B cell (primary cell): Measurements from ENCODE around the gene GHRL. TPM values are rescaled to one million over a fixed set of nuclear protein-coding genes. Genes with fewer than 3 reads are reported as not detected.

Experiments
- ATAC-seq: fragments of 200-7000 bp; cut with Tn5 transposase; one replicate; pipeline ENCODE4 v1.10.0; 2021; ENCODE audit warnings: low read depth, mild to moderate bottlenecking, moderate number of reproducible peaks, moderate library complexity
- CTCF ChIA-PET: fragments of 350-600 bp; sonication (Branson Sonifier 250); formaldehyde crosslinking; loops from one replicate; lab custom pipeline; 2021; ENCODE audit warnings: antibody characterized with exemption, inconsistent platforms; lab: Charles Lee
- POLR2A ChIA-PET: fragments of 350-600 bp; sonication (Branson Sonifier 250); formaldehyde crosslinking; loops from one replicate; lab custom pipeline; 2021; ENCODE audit warnings: antibody characterized with exemption; lab: Charles Lee
- DNase-seq: peaks from one replicate; pipeline ENCODE4 v3.0.0; 2013
- H2AFZ ChIP-seq: 2 replicates; pipeline ENCODE4 v1.6.1; 2012; ENCODE audit warnings: mild to moderate bottlenecking, low read depth, low read length; ENCODE audit not compliant: insufficient read depth, poor library complexity, severe bottlenecking
- H3K27ac ChIP-seq, 2 donors: 1 replicate in 1 of 2; 2 replicates in 1 of 2; pipeline ENCODE4 v1.5.1; 2012 to 2013; ENCODE audit warnings: low read length in 2 of 2, mild to moderate bottlenecking in 2 of 2, moderate library complexity in 1 of 2
- H3K27me3 ChIP-seq, 4 experiments: fragments of 200-600 bp in 1 of 4; sonication (generic) in 1 of 4; replicated peaks in 1 of 4; 1 replicate in 2 of 4; 2 replicates in 2 of 4; pipeline versions ENCODE4 v1.6.1 to v1.7.0; 2013 to 2016; ENCODE audit warnings: low read length in 3 of 4, mild to moderate bottlenecking in 2 of 4, mixed read lengths in 1 of 4, moderate library complexity in 1 of 4; ENCODE audit not compliant: insufficient read depth in 4 of 4, control insufficient read depth in 3 of 4; ENCODE audit errors: control extremely low read depth in 1 of 4
- H3K36me3 ChIP-seq, 2 experiments: replicated peaks in 1 of 2; 1 replicate in 1 of 2; 2 replicates in 1 of 2; pipeline versions ENCODE4 v1.6.1 to v1.7.1; 2013; ENCODE audit warnings: low read length in 1 of 2; ENCODE audit not compliant: insufficient read depth in 2 of 2, control insufficient read depth in 1 of 2; ENCODE audit errors: control extremely low read depth in 1 of 2, extremely low read depth in 1 of 2
- H3K4me1 ChIP-seq, 2 donors: fragments of 200-600 bp in 1 of 2; sonication (generic) in 1 of 2; 1 replicate in 1 of 2; 2 replicates in 1 of 2; pipeline versions ENCODE4 v1.5.1 to v1.6.1; 2013 to 2017; ENCODE audit warnings: low read length in 2 of 2; ENCODE audit not compliant: control insufficient read depth in 2 of 2, insufficient read depth in 2 of 2
- H3K4me2 ChIP-seq: replicated peaks from 2 replicates; pipeline ENCODE3; 2012; ENCODE audit warnings: mild to moderate bottlenecking, low read depth, low read length; ENCODE audit not compliant: poor library complexity, severe bottlenecking
- H3K4me3 ChIP-seq, 5 experiments: fragments of 200-600 bp in 1 of 5; sonication (generic) in 1 of 5; 1 replicate in 3 of 5; 2 replicates in 2 of 5; pipeline versions ENCODE4 v1.5.1 to v1.7.0; 2011 to 2016; ENCODE audit warnings: low read length in 4 of 5, mild to moderate bottlenecking in 4 of 5, low read depth in 2 of 5, control low read depth in 1 of 5, moderate library complexity in 1 of 5; ENCODE audit not compliant: insufficient read depth in 1 of 5; ENCODE audit errors: control extremely low read depth in 1 of 5, extremely low read depth in 1 of 5
- H3K79me2 ChIP-seq: fragments of 200-600 bp; sonication (generic); one replicate; pipeline ENCODE4 v1.6.0; 2016; ENCODE audit warnings: low read length; ENCODE audit not compliant: control insufficient read depth, insufficient read depth
- H3K9ac ChIP-seq: fragments of 200-600 bp; sonication (generic); 2 replicates; pipeline ENCODE4 v1.6.1; 2017; ENCODE audit warnings: mild to moderate bottlenecking, low read length, moderate library complexity
- H3K9me3 ChIP-seq, 3 donors: one replicate each; pipeline versions ENCODE4 v1.6.1 to v1.7.1; 2013; ENCODE audit warnings: low read length in 2 of 3; ENCODE audit not compliant: control insufficient read depth in 2 of 3, insufficient read depth in 1 of 3; ENCODE audit errors: control extremely low read depth in 1 of 3
- H4K20me1 ChIP-seq: 2 replicates; pipeline ENCODE4 v1.6.0; 2012; ENCODE audit warnings: mild to moderate bottlenecking, low read length; ENCODE audit not compliant: insufficient read depth, control insufficient read depth, poor library complexity, severe bottlenecking
- H3K27ac Mint-ChIP-seq: one replicate; pipeline ENCODE4 v1.8.0; 2021; ENCODE audit warnings: mixed read lengths
- H3K27me3 Mint-ChIP-seq: one replicate; pipeline ENCODE4 v1.8.0; 2021; ENCODE audit warnings: mixed read lengths
- H3K4me1 Mint-ChIP-seq: one replicate; pipeline ENCODE4 v1.8.0; 2021; ENCODE audit warnings: mixed read lengths
- H3K4me3 Mint-ChIP-seq: one replicate; pipeline ENCODE4 v1.8.0; 2021; ENCODE audit warnings: mixed read lengths
- H3K9me3 Mint-ChIP-seq: one replicate; pipeline ENCODE4 v1.8.0; 2022; ENCODE audit warnings: mixed read lengths; ENCODE audit not compliant: insufficient read depth
- CTCF ChIP-seq: fragments of 200-600 bp; IDR thresholded peaks from one replicate; pipeline ENCODE4 v1.8.0; 2022; ENCODE audit warnings: antibody characterized with exemption, mild to moderate bottlenecking
- EZH2 ChIP-seq: IDR thresholded peaks from 2 replicates; pipeline ENCODE4 v1.6.1; 2012; ENCODE audit warnings: borderline replicate concordance, low read depth, mild to moderate bottlenecking, moderate library complexity, low read length; ENCODE audit not compliant: insufficient read depth, poor library complexity, severe bottlenecking
- WGBS: methylation state at CpG from one replicate; pipeline ENCODE4 v1.1.5; 2013; ENCODE audit warnings: missing lambda C conversion rate; ENCODE audit not compliant: insufficient coverage; 5-methylcytosine and 5-hydroxymethylcytosine counted together
- intact Hi-C: fragments of 100-400 bp; cut with micrococcal nuclease; formaldehyde crosslinking; loops from one replicate; pipeline ENCODE4 v1.10.0; 2022
- polyA plus RNA-seq: library from polyadenylated mRNA; depleted of rRNA; stranded (reverse); fragments of >200 nt; gene quantifications from 2 replicates; pipeline ENCODE4 v1.2.3, GENCODE V29; 2012
- total RNA-seq, 2 donors: library from RNA; stranded (reverse); fragments of 120-200 nt in 1 of 2; gene quantifications; 1 replicate in 1 of 2; 2 replicates in 1 of 2; pipeline versions ENCODE4 v1.2.3 to v1.2.4, GENCODE V29; 2013 to 2022

GHRL gene
- total and polyA plus RNA-seq, 2 donors (not counting 1 experiment from before 2014, with no cell fraction given) = 2.8 to 3.0 TPM

- CTCF ChIA-PET = no interaction called here
- H3K9me3 Mint-ChIP-seq = no peaks in the 10 kb centered on the region
Observed at GRCh38 chr3:10309736-10310135, 17.0 kb upstream of the GHRL start.

DNA sequence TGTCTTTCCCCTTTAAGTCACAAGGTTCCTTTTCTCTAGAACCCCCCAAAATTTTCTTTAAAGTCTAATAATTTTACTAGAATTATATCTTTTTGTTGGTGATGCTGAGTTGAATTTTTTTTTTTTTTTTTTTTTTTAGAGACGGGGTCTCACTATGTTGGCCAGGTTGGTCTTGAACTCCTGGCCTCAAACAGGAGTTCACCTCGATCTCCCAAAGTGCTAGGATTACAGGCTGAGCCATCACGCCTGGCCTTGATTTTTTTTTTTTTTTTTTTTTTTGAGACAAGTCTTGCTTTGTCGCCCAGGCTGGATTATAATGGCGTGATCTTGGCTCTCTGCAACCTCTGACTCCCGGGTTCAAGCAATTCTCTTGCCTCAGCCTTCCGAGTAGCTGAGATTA is 15.9 kb upstream of the GHRL start:
- H3K4me3 ChIP-seq = no peak overlapping the region
- TF ChIP-seq CTCF = no peak
- TF ChIP-seq EZH2 = no peak
- ChIA-PET POLR2A (no interaction called here), CTCF (no interaction called here)
- H3K79me2 ChIP-seq = no peaks in the 10 kb centered on the region
- no peak overlapping the region for H3K9ac ChIP-seq
- no peaks in the 10 kb centered on the region for H4K20me1 ChIP-seq
- no peaks in the 10 kb centered on the region for H3K27me3 Mint-ChIP-seq
- peaks cover 0 to 75% of the 10 kb centered on the region in 2 experiments for H3K36me3 ChIP-seq
- H3K9me3 Mint-ChIP-seq = no peaks in the 10 kb centered on the region
- H3K27me3 ChIP-seq = no peaks in the 10 kb centered on the region
- H3K4me1 Mint-ChIP-seq = no peaks in the 10 kb centered on the region
- no peak overlapping the region for H3K27ac ChIP-seq
- 100% methylated on average over 5 of the region's 7 CpGs for WGBS
- H3K4me2 ChIP-seq = no peak overlapping the region
- no peak for ATAC-seq
- no peaks in the 10 kb centered on the region for H3K9me3 ChIP-seq
- no peaks in the 10 kb centered on the region for H3K4me1 ChIP-seq
- H3K27ac Mint-ChIP-seq = no peak overlapping the region
- no peak overlapping the region for H2AFZ ChIP-seq
- intact Hi-C loops = no loop called here
- DNase-seq = no peak
- H3K4me3 Mint-ChIP-seq = no peak overlapping the region

More at GRCh38 chr3:10309736-10310135, 17.0 kb upstream of the GHRL start:
- no peak overlapping the region for H3K27ac Mint-ChIP-seq
- Histone ChIP-seq H3K9ac (no peak overlapping the region), H3K4me3 (no peak overlapping the region), H3K9me3 (no peaks in the 10 kb centered on the region), H3K4me2 (no peak overlapping the region), H4K20me1 (no peaks in the 10 kb centered on the region), H3K4me1 (no peaks in the 10 kb centered on the region), H2AFZ (no peak overlapping the region), H3K79me2 (no peaks in the 10 kb centered on the region), H3K36me3 (peaks cover 3 to 75% of the 10 kb centered on the region in 2 experiments), H3K27me3 (no peaks in the 10 kb centered on the region), H3K27ac (no peak overlapping the region)
- no peak for DNase-seq
- no peak overlapping the region for H3K4me3 Mint-ChIP-seq
- H3K27me3 Mint-ChIP-seq = no peaks in the 10 kb centered on the region
- TF ChIP-seq EZH2 = no peak
- no peak for TF ChIP-seq CTCF
- intact Hi-C loops = no loop called here
- peaks cover 2% of the 10 kb centered on the region for H3K4me1 Mint-ChIP-seq
- ATAC-seq = no peak
- WGBS = 100% methylated on average over 3 of the region's 4 CpGs
- POLR2A ChIA-PET = interaction anchor here (0.6 kb wide), 1 partner anchor 270 kb away, joined by 4 read pairs; no protein-coding TSS in a partner anchor
